Endothelial cell of umbilical vein (primary cell): Measurements from ENCODE around the gene PPP1R1C.

Experiments
- CTCF ChIP-seq, 2 donors: IDR thresholded peaks; 1 replicate in 1 of 2; 2 replicates in 1 of 2; pipeline ENCODE4 v1.5.1; 2011; ENCODE audit warnings: low read length in 2 of 2, mild to moderate bottlenecking in 2 of 2, moderate library complexity in 2 of 2, control low read depth in 1 of 2, inconsistent platforms in 1 of 2, low read depth in 1 of 2; ENCODE audit not compliant: insufficient read depth in 1 of 2; ENCODE audit errors: extremely low read depth in 1 of 2
- EZH2 ChIP-seq: IDR thresholded peaks from 2 replicates; pipeline ENCODE4 v1.6.1; 2012; ENCODE audit warnings: borderline replicate concordance, low read depth, mild to moderate bottlenecking, moderate library complexity, low read length, inconsistent platforms; ENCODE audit not compliant: severe bottlenecking
- POLR2A ChIP-seq: IDR thresholded peaks from 2 replicates; pipeline ENCODE4 v1.6.1; 2012; ENCODE audit warnings: low read depth, mild to moderate bottlenecking, control low read depth, low read length
- POLR2AphosphoS5 ChIP-seq: IDR thresholded peaks from 2 replicates; pipeline ENCODE4 v1.6.1; 2012; ENCODE audit warnings: low read depth, mild to moderate bottlenecking, control low read depth, low read length, moderate library complexity; ENCODE audit not compliant: insufficient read depth

GRCh38 chr2:181972431-181973170 lies 13.1 kb upstream of the PPP1R1C start:
- TF ChIP-seq POLR2A (no peak), CTCF (IDR thresholded peaks at IDR 0.05; ENCODE audit: extremely low read depth in 1 of 2, insufficient read depth in 1 of 2, low read depth in 1 of 2, low read length in 2 of 2) (no peak), POLR2AphosphoS5 (no peak), EZH2 (no peak)
